Fibroblast of pulmonary artery (primary cell): ENCODE measurements around the gene PCNT.

Experiments used
- DNase-seq: peaks from one replicate; pipeline ENCODE4 v3.0.0-alpha.2; 2010; ENCODE audit warnings: low read depth
- H3K4me3 ChIP-seq: replicated peaks from 2 replicates; pipeline ENCODE4 v1.5.1; 2011; ENCODE audit warnings: low read depth, mild to moderate bottlenecking, control low read depth, low read length, moderate library complexity
- CTCF ChIP-seq: IDR thresholded peaks from 2 replicates; pipeline ENCODE4 v1.5.1; 2011; ENCODE audit warnings: mild to moderate bottlenecking, control low read depth, low read length, inconsistent platforms; ENCODE audit errors: missing control alignments

PCNT gene

GRCh38 chr21:46412521-46413364 lies 88.8 kb downstream of the PCNT start:
- no peak for TF ChIP-seq CTCF
- no peak overlapping the region for H3K4me3 ChIP-seq
- DNase-seq = no peak

- DNase-seq = no peak
These were observed 89.4 kb downstream of the PCNT start for GRCh38 chr21:46413365-46413696.

GRCh38 chr21:46414965-46415275 lies 91.0 kb downstream of the PCNT start:
- TF ChIP-seq CTCF = no peak
- no peak for DNase-seq
- H3K4me3 ChIP-seq = no peak overlapping the region

More at GRCh38 chr21:46413365-46413696, 89.4 kb downstream of the PCNT start:
- TF ChIP-seq CTCF = no peak
- H3K4me3 ChIP-seq = no peak overlapping the region

- no peak for TF ChIP-seq CTCF
- H3K4me3 ChIP-seq = no peak overlapping the region
- no peak for DNase-seq
These were observed 92.6 kb downstream of the PCNT start for GRCh38 chr21:46416551-46416950.

- TF ChIP-seq CTCF = no peak
- DNase-seq = no peak
- no peak overlapping the region for H3K4me3 ChIP-seq
These were observed 94.5 kb downstream of the PCNT start for GRCh38 chr21:46418265-46418946.

GRCh38 chr21:46420241-46421190 lies 96.6 kb downstream of the PCNT start:
- no peak for TF ChIP-seq CTCF
- no peak for DNase-seq
- H3K4me3 ChIP-seq = no peak overlapping the region
